Astrocyte of the hippocampus (primary cell): ENCODE measurements around the gene NDUFV2.
A peak's percentile ranks its signal among the peaks of the same experiment; 100 is the strongest.

ENCODE experiments used
- DNase-seq: peaks from one replicate; pipeline ENCODE4 v3.0.0; 2011; ENCODE audit warnings: low read depth, low spot score

Gene NDUFV2

DNA sequence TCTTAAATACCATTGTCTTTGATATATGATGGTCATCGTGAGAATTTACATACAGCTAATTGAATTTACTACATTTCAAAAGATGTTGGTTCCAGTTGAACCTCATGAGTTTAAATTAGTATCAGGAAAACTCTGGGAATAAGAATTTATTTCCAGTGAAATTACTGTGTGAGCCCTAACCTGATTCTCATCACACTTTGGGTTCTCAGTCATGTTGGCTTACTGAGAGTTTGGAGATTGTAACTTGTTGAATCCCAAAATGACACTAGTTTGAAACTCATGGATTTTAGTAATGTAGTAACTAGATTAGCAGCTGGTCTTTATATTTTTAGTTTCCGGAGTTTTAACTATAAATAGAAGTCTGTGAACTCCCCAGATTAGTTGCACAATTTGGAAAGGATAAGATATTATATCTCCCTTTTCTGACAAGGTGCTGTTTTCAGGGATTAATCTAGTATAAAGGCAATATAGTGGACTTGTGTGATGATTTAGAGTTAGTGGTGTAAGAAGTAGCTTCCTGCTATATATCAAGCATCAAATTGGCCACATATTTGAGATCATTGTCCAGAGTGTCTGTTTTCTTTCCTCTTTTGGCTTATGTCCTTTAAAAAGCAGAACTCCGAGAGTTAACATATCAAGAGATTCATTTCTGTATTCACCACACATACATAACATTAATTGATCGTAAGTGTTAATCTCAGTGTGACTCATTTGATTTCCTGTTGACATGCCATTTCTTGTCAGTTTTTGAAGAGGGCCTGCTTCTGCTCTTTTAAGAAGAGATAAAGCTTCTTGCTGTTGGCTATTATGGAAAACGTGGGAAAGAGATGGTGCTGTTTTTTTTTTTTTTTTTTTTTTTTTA, 15.7 kb downstream of the NDUFV2 start:
- DNase-seq: no peak

DNA sequence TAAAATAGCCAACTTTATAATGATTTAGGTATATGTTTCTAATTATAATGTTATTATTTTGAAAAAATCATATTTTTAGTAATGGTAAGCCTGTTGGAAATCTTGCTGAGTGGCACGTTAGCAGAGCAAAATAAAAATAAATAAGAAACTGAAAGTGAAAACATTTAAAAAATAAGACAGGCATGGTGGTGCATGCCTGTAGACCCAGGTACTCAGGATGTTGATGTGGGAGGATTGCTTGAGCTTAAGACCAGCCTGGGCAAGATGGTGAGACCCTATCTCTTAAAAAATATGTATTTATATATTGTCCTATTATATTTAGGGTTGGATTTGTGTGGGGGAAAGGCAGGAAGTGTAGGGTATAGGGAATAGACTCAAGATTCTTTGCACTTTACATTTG, 18.3 kb downstream of the NDUFV2 start:
- no peak for DNase-seq

DNA sequence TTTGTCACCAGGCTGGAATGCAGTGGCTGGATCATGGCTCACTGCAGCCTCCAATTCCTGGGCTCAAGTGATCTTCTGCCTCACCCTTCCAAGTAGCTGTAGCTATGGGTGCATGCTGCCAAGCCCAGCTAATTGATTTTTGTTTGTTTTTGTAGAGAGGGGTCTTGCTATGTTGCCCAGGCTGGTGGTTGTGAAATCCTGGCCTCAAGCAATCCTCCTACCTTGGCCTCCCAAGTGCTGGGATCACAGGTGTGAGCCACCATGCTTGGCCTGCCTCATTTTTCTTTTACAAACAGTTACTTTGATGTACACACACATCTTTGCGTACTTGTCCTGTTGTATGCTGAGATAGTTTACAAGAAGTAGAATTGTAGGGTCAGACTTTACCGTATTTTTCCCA, 21.0 kb downstream of the NDUFV2 start:
- no peak for DNase-seq

DNA sequence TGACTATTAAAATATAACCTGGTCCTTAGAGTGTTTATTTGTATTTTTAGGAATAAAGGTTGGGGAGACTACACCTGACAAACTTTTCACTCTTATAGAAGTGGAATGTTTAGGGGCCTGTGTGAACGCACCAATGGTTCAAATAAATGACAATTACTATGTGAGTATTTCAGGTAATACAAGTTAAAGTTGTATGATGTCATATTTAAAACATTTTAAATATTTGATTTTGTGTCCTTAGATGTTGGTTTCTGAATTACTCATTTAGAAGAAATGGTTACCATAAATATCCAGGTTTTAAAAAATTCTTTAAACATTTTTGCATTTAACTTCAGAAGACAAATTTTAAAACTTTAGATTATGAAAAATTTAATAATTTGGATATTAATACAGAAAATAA, 22.3 kb downstream of the NDUFV2 start:
- DNase-seq: no peak

DNA sequence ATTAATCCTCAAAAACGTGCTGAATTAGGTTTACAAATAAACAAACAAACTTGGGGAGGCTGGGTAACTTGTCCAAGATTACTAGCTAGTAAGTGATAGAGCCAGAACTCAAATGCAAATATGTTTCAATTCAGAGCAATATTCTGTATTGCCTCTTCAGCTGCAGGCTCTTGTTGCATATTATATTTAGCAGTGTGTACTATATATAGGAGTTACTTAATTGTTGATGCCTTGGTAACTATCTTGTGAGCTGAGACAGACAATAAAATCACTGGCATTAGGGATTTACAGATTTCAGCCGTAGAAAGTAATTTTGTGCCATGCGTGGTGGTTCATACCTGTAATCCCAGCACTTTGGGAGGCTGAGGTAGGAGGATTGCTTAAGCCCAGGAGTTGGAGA, 23.8 kb downstream of the NDUFV2 start:
- no peak for DNase-seq

DNA sequence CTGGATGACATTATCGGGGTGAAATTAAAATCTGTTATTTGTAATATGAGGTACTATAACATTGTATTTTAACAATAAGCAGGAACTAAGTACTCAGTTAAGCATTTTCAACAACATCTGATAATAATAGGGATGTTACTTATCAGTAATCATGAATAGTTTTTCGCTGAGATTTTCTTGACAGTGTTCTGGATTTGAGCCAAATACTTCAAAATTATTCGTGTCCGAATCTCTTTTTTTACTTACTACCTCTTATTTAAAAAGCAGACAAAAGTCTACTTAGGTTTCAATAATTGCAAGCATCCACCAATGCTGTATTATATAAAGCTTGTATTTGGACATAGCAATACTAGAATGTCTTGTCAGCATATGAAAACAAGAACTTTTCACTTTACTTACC, 27.7 kb downstream of the NDUFV2 start:
- DNase-seq: no peak

DNA sequence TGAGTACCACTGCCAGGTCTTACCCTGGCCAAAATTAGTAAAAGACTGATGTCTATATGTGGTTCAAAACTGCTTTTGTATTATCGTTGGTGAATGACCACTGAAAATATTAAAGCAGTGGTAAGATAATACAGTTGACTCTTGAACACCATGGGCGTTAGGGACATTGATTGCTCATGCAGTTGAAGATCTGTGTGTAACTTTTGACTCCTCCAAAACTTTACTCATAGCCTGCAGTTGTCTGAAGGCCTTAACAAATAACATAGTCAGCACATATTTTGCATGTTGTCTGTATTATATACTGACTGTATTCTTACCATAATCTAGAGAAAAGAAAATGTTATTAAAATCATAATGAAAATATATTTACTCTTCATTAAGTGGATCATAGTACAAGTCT, 28.3 kb downstream of the NDUFV2 start:
- DNase-seq: no peak

DNA sequence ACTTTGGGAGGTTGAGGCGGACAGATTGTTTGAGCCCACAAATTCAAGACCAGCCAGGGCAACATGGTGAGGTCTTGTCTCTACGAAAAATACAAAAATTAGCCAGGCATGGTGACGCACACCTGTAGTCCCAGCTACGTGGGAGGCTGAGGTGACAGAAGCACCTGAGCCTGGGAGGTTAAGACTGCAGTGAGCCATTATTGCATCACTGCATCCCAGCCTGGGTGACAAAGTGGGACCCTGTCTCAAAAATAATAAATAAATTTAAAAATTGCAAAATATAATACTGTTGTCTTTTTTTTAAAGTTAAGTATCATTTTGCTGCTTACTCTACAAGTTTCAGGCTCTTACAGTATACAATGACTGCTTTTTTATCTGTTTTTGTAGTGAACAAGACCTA, 30.1 kb downstream of the NDUFV2 start:
- no peak for DNase-seq

DNA sequence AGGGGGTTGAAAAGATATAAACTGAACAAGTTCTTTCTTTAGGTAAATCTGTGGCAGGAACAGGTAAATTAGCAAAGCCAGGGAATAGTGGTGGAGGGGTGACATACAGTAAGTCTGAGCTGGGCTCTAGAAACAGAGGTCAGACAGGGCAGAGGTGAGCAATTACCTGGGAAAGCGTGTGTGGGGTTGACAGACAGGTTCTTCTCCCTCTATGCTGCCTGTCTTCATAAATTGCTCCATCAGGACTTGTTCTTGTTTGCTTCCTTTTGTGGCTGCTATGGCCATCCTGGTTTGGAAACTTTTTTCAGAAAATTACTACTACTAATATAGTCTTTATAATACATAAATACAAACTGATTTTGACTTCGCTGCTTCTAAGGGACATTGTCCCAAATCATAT, 30.7 kb downstream of the NDUFV2 start:
- no peak for DNase-seq

DNA sequence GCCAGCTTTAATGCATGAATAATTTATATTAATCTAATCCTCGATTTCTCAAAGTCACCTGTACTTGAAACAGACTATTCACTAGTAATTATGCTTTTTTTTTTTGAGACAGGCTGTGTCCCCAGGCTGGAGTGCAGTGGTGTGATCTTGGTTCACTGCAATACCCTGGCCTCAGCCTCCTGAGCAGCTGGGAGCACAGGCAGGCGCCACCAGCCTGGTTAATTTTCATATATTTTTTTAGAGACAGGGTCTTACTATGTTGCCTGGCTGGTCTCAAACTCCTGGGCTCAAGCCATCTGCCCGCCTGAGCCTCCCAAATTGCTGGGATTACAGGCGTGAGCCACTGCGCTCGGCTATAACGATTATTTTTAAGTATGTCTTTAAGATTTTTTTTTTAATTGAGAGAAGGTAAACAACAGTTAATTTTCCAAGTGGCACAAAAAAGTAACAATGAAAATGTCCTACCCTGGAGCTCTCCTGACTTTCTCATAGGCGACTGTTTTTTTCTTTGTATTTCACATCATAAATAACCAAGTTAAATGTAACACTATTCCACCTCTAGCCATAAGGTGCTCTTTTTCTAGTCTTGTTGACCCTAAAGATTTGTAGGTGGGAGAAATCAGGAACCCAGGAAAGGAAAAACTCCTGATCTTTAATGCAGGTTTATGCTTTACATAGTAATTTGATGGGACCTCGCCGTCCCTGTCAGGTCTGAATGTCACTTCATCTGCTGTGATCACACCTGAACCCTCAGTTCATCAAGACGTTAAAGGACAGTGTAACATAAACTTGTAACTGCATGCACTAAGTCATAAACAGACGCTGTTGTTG, 32.8 kb downstream of the NDUFV2 start:
- no peak for DNase-seq

DNA sequence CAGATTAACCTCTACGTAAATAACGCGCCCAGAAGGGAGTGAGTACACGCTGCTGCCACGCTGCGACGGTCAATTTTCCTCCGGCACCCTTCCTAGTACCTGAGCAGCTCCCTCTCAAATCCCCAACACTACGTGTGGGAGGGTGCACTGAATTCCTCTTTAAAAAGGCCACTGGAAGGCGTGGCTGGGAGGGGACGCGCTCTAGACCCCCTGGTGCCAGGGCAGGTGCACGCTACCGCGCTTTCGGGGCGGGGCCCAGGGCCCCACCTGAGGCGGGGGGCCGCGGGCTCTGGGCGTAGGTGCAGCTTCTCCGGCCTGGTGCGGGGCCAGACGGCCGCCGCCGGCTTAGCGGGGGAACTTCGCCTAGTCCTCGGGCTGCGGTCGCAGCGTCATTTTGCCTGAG, 33.4 kb downstream of the NDUFV2 start:
- DNase-seq: peak; percentile 54

DNA sequence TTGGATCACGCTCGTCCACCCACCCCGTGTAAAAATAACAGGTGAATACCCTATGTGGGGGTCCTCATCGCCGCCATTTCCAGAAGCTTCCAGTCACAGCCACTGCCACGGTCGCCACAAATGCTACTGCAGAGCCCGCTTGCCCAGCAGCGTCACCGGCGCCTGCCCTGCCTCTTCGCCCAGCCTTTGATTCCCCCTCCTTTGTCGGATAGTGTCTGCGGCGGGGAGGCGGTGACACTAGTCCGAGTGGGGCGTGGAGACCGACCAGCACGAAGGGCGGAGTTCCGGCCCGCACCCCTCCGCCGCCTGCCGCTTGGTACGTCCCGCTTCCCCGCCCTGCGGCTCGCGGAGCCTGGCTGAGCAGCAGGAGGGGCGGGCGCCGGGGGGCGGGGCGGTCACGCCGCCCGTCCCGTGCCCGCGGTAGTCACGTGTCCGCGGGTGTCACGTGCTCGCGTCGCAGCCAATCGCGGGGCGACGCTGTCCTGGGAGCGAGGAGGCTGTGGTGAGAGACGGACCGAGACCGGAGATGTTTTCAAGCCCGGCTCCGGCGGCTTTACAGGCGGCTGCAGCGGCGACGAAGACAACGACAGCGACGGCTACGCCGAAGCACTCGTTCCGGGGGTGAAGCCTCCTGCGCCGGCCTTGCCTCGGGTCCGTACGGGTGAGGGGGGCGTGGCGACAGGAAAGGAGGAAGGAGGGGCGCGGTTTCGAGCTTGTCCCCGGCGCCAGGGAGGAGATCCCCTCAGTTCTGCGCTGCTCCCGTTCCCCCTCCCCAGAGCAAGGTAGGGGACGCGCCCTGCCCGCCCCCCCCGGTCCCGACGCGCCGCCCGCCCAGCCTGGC, 34.0 kb downstream of the NDUFV2 start, which contains the start of gene ANKRD12:
TSS of gene ANKRD12 (plus strand) at position 467 of the 841 bp plus-strand sequence. CDS start 45,652 bp downstream, outside the sequence.
- DNase-seq: peak; percentile 100

DNA sequence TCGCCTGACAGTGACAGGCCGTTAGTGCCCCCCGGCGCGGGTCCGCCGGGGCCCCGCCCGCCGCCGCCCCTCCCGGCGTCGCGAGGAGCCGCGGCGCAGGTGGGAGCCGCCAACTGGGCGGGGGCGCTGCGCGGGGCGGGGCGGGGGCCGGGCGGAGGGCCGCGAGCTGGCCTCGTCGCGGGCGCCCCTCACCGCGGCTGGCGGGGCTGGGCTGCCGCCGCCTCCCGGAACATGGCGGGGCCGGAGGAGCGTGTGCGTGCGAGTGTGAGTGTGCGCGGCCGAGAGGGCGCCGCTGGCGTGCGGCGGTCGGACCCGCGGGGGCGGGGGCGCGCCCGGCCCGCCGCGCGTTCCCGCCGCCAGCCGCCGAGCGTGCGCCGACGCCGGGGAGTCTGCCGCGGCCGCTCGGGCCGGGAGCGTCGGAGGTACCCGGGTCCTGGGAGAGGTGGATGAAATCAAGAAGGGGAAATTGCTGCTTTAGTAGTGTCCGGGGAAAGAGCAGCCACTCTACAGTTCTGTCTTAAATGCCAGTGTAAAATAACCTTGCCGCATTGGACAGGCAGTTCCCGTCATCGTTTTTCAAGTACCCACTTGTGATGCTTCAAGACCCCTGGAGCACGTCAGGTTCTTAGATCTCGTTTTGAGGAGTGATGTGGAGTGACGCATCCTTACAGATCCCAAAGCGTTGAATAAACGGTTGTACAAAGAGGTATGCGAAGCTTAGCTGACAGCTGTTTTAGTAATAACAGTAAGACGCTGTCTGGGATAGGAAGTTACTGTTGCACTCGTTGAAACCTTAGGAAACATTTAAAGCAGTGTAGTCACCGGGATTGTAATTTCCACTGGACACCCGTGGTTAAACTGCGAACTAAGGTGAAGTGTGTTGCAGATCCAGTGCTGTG, 34.9 kb downstream of the NDUFV2 start:
- peak; percentile 89 for DNase-seq

DNA sequence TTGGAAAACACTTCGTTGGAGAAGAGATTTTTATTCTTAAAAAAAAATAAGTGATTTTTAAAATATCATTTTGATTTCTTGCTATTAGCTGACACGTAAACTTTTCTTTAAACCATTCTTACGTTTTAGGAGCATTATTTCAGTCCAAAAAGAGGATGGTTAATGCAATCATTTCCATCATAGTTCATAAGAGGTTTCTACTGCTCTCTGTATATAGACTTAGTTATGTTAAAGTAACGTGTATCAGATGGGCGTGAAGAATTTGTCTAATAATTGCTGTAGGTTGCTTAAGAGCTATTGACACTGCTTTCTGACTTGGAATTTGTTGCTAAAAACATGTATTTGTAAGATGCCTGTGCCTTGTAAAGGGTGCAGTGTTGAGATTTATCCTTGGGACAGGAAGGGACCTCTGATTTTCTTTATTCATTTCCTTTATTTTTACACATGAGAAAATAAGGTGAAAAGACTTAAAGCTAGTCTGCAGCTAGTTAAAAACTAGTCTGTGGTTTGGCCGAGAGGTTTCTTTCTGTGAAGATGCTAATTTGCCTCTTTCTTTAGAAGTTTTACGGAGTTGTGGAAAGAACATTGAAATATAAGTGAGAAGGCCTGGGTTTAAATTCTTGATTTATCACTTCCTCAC, 37.0 kb downstream of the NDUFV2 start:
- peak; percentile 43 for DNase-seq

DNA sequence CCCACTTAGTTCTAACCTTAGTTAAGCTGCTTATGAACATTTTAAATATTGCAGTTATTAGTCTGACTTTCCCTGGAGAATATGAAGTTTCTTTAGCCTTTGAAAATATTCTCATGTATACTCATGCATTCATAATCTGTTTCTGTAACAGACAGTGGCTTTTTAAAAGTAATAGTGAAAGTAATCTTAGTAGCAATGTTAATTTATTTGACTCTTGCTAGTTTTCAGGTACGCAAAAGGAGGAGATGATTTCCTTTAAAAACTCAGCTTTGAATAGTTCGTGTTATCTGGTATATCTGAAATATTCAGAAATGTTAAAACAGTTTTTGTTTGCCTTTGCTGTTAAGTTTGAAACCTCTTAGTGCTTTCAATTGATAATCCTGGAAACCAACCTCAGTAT, 37.9 kb downstream of the NDUFV2 start:
- DNase-seq: no peak

DNA sequence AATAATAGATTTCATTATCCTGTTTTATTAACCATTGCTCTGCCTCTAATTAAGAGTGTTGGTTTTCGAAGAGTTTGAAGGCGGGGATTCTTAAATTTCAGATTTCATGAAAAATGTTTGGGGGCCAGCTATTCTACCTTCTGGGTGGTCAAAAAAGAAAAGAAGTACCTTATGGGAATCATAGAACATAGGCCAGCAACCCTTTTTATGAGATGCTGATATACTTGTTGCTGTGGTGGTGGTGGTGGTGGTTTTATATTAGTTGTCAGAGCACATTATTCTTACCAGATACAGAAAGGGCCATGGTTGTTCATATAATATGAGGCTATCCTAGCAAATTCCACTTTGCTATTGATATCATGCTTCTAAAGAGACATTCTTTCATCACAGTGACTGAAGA, 38.5 kb downstream of the NDUFV2 start:
- DNase-seq: no peak

DNA sequence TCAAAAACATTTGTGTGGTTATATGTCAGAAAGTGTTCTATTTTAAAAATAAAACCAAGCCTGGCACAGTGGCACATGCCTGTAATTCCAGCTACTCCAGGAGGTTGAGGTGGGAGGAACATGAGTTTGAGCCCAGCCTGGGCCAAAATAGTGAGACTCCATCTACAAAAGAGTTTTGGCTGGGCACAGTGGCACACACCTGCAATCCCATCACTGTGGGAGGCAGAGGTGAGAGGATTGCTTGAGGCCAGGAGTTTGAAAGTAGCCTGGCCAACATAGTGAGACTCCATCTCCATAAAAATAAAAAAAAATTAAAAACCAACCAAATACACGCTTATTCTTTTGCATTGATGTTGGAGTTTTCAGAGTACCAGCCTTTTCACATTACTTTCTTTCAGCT, 43.7 kb downstream of the NDUFV2 start:
- no peak for DNase-seq

DNA sequence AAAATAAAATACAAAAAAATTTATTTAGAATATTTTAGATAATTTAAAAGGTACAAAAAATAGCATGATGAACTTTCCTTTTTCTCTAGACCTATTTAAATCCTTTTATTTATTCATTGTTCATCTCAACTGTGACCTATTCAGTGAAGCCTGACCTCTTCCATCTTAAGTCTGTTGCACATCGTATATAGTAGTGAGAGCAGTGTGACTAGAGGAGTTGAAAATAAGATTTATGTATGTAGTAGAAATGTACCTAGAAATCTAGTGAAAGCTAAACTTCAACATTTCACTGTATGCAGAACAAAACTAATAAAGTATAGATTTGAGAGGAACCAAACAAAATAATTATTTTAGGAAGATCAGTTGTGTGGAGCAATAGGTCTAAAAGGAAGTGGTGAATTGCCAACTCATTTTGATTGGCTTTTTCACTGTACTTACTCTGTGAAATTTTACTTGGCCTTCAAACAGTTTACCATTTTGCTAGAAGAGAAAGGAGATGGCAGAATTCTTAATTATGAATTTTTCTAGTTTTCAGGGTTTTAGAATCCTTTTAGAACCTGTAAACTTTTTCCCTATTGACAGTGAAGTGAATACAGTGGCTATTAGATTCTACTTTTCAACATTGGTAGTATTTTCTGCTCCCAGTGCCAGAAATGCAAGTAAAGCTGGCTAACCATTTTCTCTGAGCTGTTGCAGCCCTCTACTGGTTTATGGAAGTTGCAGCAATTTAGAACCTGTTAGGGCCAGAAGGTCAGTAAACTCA, 45.1 kb downstream of the NDUFV2 start:
- peak; percentile 74 for DNase-seq

DNA sequence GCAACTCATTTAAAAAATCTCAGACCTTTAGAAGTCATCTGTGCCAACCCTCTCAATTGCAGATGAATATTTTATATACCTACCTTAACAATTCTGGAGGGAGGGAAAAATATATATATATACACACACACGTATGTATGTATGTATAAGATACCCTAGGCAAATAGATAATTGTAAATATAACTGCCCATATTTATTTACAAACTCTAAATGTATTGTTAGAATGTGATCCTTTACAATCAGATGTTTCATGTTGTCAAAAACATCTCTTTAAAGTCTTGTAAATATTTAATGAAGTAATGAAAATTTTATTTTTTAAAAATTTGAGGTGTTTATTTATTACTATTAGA, 45.7 kb downstream of the NDUFV2 start:
- DNase-seq: no peak

DNA sequence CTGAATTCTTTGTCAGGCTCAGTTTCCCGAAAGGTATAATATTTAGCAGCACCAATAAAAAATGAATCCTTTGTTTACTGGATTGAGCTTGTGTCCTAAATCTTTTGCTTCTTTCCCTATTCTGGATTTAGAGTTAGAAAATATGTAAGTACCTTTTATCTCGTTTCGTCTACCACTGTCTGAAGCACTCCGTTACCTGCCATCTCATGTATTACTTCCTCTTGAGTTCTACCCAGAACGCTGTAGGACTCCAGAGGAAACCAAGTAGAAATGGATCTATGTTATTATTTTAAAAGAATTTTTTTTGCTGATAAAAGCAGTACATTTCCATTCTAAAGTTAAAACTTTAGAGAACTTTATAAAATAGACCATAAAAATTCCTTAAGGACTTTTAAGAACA, 47.6 kb downstream of the NDUFV2 start:
- DNase-seq: no peak
